ENCODE results near the gene CDH24. TPM values are rescaled to one million over a fixed set of nuclear protein-coding genes. Genes with fewer than 3 reads are reported as not detected.

CDH24 gene
- total and polyA plus RNA-seq, 2 experiments from 2014 or later, result 1.5 to 3.8 TPM

DNA sequence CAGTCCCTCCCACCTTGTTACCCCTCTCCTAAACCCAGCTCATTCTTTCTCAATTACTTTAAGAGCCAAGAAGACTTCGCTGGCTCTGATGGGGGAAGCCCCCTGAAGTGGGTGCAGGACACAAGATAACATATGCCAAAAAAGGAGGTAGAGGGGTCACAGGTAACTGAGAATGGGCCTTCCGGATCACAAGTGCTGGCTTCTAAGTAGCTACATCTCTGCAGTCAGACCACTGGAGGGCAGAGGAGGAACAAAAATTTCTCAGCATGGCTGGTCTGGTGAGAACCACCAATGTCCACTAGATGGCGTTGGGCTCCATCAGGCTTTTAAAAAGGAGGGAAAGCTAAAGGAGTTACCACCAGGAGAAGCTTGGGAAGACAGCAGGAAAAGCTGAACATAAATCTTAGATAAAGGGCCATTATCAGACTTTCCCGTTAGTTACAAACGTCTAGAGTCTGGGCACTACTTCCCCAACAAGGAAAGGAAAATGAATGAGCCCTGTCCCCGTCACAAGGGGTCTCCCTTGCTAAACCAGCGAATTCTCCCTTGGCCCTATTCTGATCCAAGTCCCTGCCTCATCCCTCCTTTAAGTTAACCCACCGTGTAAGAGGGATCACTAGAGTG lies 11.6 kb upstream of the CDH24 start:
- no peak overlapping the region for H3K27ac ChIP-seq
- peak overlapping the region; percentile 24; the same call in 1 of the 2 replicates for H3K4me3 ChIP-seq
- H4K20me1 ChIP-seq (ENCODE audit: insufficient read depth), result peaks cover 5% of the 10 kb centered on the region; the same call in 1 of the 2 replicates
- H3K9ac ChIP-seq, result 0 out of 2 replicates have a peak overlapping the region, but pooled peaks have one; percentile 29
- WGBS, 2 experiments (ENCODE audit: low coverage in 1 of 2, low lambda C conversion rate in 2 of 2, missing lambda C conversion rate in 2 of 2), result 22 to 24% methylated on average over 8 of the region's 8 CpGs
- peak; percentile 92 for DNase-seq
- peaks cover 40% of the 10 kb centered on the region for H3K36me3 ChIP-seq (ENCODE audit: low read depth)
- in situ Hi-C loops (cut with MboI), result no loop called here
- H2AFZ ChIP-seq, result no peak overlapping the region
- no peak for TF ChIP-seq EZH2phosphoT487 (IDR thresholded peaks at IDR 0.05; ENCODE audit: insufficient read depth, low read depth)
- no peak for TF ChIP-seq EZH2 (IDR thresholded peaks at IDR 0.05; ENCODE audit: insufficient read depth, poor library complexity, severe bottlenecking)
- H3K9me2 ChIP-seq (ENCODE audit: insufficient read depth), result no peaks in the 10 kb centered on the region
- H3K4me1 ChIP-seq (ENCODE audit: insufficient read depth), result peaks cover 21% of the 10 kb centered on the region
- no peaks in the 10 kb centered on the region for H3K27me3 ChIP-seq (replicated peaks; ENCODE audit: insufficient read depth)
- peak overlapping the region; percentile 47 for H3K4me2 ChIP-seq (ENCODE audit: unreplicated experiment)
- peaks cover 97% of the 10 kb centered on the region for H3K79me2 ChIP-seq (ENCODE audit: insufficient read depth)
- peaks cover 62% of the 10 kb centered on the region for H3F3A ChIP-seq (ENCODE audit: insufficient read depth)
- H3K9me3 ChIP-seq (ENCODE audit: low read depth), result no peaks in the 10 kb centered on the region

DNA sequence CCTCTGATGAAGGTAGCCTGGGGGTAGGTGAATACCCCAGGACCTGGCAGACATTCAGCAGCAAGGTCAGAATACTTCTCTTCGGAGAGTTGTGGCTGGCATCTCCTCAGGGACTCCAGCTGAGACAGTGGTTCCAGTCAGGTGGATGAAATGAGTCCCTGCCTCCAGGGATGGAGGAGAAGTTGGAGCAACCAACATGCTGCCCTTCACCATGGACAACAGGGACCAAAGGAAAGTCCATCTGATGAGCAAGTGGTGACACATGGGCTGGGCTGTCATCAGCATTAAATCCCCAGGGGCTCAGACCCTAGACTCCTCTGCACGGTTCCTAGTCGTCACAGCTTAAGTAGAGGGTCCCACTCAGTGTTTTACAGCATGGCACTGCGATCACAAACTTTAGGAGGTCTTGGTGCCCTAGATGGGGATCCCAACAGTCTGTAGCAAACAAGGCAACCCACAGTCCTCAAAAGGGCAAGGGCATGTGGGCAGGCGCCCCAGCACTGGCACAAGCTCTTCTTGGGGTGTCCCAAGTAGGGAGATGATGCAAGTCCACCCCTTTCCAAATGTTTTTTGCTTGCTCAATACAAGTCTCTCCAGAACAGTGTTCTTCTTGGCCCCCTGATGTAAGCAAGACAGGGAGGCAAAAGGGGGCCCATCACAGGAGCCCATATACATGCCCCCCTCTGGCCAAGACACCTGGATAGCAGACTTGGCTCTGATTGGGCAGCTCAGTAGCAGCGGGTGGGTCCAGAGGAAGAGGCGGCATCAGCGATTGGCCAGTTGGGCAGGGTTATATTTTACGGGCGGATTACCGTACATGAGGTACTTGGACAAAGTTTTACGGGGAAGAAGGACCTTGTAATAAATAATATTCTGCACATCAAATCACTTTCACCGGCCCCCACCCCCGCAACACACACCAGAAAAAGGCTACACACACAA lies 10.8 kb upstream of the CDH24 start:
- Histone ChIP-seq H3K9me3 (ENCODE audit: low read depth) (no peaks in the 10 kb centered on the region), H3K79me2 (ENCODE audit: insufficient read depth) (peaks cover 97% of the 10 kb centered on the region), H3F3A (ENCODE audit: insufficient read depth) (peaks cover 62% of the 10 kb centered on the region), H3K27me3 (replicated peaks; ENCODE audit: insufficient read depth) (no peaks in the 10 kb centered on the region), H4K20me1 (ENCODE audit: insufficient read depth) (peaks cover 5% of the 10 kb centered on the region; the same call in 1 of the 2 replicates), H3K4me2 (ENCODE audit: unreplicated experiment) (peak overlapping the region; percentile 47), H3K9ac (0 out of 2 replicates have a peak overlapping the region, but pooled peaks have one; percentile 29), H3K36me3 (ENCODE audit: low read depth) (peaks cover 46% of the 10 kb centered on the region), H3K9me2 (ENCODE audit: insufficient read depth) (no peaks in the 10 kb centered on the region), H3K4me3 (peak overlapping the region; percentile 24; the same call in 1 of the 2 replicates), H2AFZ (no peak overlapping the region), H3K4me1 (ENCODE audit: insufficient read depth) (peaks cover 21% of the 10 kb centered on the region), H3K27ac (no peak overlapping the region)
- WGBS, 2 experiments (ENCODE audit: low coverage in 1 of 2, low lambda C conversion rate in 2 of 2, missing lambda C conversion rate in 2 of 2), result 67 to 75% methylated on average over 14 of the region's 14 CpGs
- DNase-seq, result peak; percentile 23
- TF ChIP-seq EZH2phosphoT487 (IDR thresholded peaks at IDR 0.05; ENCODE audit: insufficient read depth, low read depth) (no peak), EZH2 (IDR thresholded peaks at IDR 0.05; ENCODE audit: insufficient read depth, poor library complexity, severe bottlenecking) (no peak)
- in situ Hi-C loops (cut with MboI), result no loop called here

GRCh38 chr14:23066855-23067744 lies 9.8 kb upstream of the CDH24 start:
- no peak overlapping the region for H3K4me3 ChIP-seq

More at GRCh38 chr14:23066855-23067744, 9.8 kb upstream of the CDH24 start:
- H3K9me3 ChIP-seq (ENCODE audit: low read depth), result no peaks in the 10 kb centered on the region
- no peaks in the 10 kb centered on the region for H3K9me2 ChIP-seq (ENCODE audit: insufficient read depth)
- no peak overlapping the region for H3K27ac ChIP-seq
- H3F3A ChIP-seq (ENCODE audit: insufficient read depth), result peaks cover 62% of the 10 kb centered on the region
- TF ChIP-seq EZH2 (IDR thresholded peaks at IDR 0.05; ENCODE audit: insufficient read depth, poor library complexity, severe bottlenecking) (no peak), EZH2phosphoT487 (IDR thresholded peaks at IDR 0.05; ENCODE audit: insufficient read depth, low read depth) (no peak)
- peak overlapping the region; percentile 31; the same call in 1 of the 2 replicates for H3K9ac ChIP-seq
- no peaks in the 10 kb centered on the region for H3K27me3 ChIP-seq (replicated peaks; ENCODE audit: insufficient read depth)
- H3K79me2 ChIP-seq (ENCODE audit: insufficient read depth), result peaks cover 91% of the 10 kb centered on the region
- in situ Hi-C loops (cut with MboI), result no loop called here
- H2AFZ ChIP-seq, result no peak overlapping the region
- H3K4me2 ChIP-seq (ENCODE audit: unreplicated experiment), result no peak overlapping the region
- H3K36me3 ChIP-seq (ENCODE audit: low read depth), result peaks cover 54% of the 10 kb centered on the region
- DNase-seq, result no peak
- 85% methylated on average over 16 to 23 of the region's 23 CpGs for WGBS, 2 experiments (ENCODE audit: low coverage in 1 of 2, low lambda C conversion rate in 2 of 2, missing lambda C conversion rate in 2 of 2)
- peaks cover 26% of the 10 kb centered on the region for H3K4me1 ChIP-seq (ENCODE audit: insufficient read depth)
- peaks cover 5% of the 10 kb centered on the region; the same call in 1 of the 2 replicates for H4K20me1 ChIP-seq (ENCODE audit: insufficient read depth)

All from GM23248 (cell line).